HepG2 (cell line): ENCODE data around the gene LTB4R. TPM values are rescaled to one million over a fixed set of nuclear protein-coding genes. Genes with fewer than 3 reads are reported as not detected.

ENCODE experiments used
- DR1 ChIP-seq: sonication (generic); formaldehyde crosslinking; IDR thresholded peaks from 2 replicates; pipeline ENCODE4 v1.8.0; 2021; ENCODE audit warnings: mild to moderate bottlenecking, missing genetic modification reagents, inconsistent platforms
- GZF1 ChIP-seq: sonication (generic); formaldehyde crosslinking; IDR thresholded peaks from 2 replicates; pipeline ENCODE4 v1.5.1; 2020; ENCODE audit warnings: mild to moderate bottlenecking, missing genetic modification reagents
- PTBP1 ChIP-seq: fragments of 200-400 bp; formaldehyde crosslinking; IDR thresholded peaks from 2 replicates; pipeline ENCODE4 v1.6.1; 2018; ENCODE audit warnings: low read length, low read depth; ENCODE audit not compliant: poor library complexity, severe bottlenecking
- SAP130 ChIP-seq: IDR thresholded peaks from 2 replicates; pipeline ENCODE4 v1.6.1; 2016; ENCODE audit warnings: low read depth
- TCF7L2 ChIP-seq: IDR thresholded peaks from 2 replicates; pipeline ENCODE4 v1.6.1; 2011; ENCODE audit warnings: mild to moderate bottlenecking, low read depth, low read length, moderate library complexity
- TP53 ChIP-seq: sonication (generic); formaldehyde crosslinking; conservative IDR thresholded peaks from 2 replicates; pipeline ENCODE4 v1.4.0; 2020; ENCODE audit warnings: missing genetic modification reagents
- U2AF1 ChIP-seq: fragments of 200-400 bp; formaldehyde crosslinking; optimal IDR thresholded peaks from 2 replicates; pipeline ENCODE3; 2017; ENCODE audit warnings: mild to moderate bottlenecking, low read depth, low read length
- ZKSCAN8 ChIP-seq: IDR thresholded peaks from 2 replicates; pipeline ENCODE4 v1.6.1; 2016; ENCODE audit warnings: borderline replicate concordance, missing genetic modification reagents, missing compliant biosample characterization
- ZNF780A ChIP-seq: sonication (generic); formaldehyde crosslinking; IDR thresholded peaks from 2 replicates; pipeline ENCODE4 v1.8.0; 2022; ENCODE audit warnings: mild to moderate bottlenecking, missing genetic modification reagents, moderate library complexity
- polyA plus RNA-seq, 8 experiments: library from polyadenylated mRNA; depleted of rRNA in 3 of 8; stranded (reverse) in 7 of 8; unstranded in 1 of 8; fragments of >200 nt; fragmentation: Illumina TruSeq in 4 of 8; extraction: Trizol in 4 of 8; gene quantifications; 2 replicates each; pipeline versions ENCODE4 v1.2.1 to v1.2.3, GENCODE V29; 2011 to 2016; ENCODE audit warnings: low read depth in 4 of 8, missing spikeins in 1 of 8, mixed read lengths in 1 of 8; ENCODE audit not compliant: insufficient read depth in 1 of 8
- total RNA-seq, 5 experiments: library from RNA; depleted of rRNA; stranded (reverse); fragments of >200 nt; fragmentation: Illumina TruSeq; extraction: Trizol; gene quantifications; 2 replicates each; pipeline ENCODE4 v1.2.3, GENCODE V29; 2016; ENCODE audit warnings: low read depth in 1 of 5
- TF ChIP-seq, protein P1 (sequence below): sonication (generic); formaldehyde crosslinking; IDR thresholded peaks from 2 replicates; pipeline ENCODE4 v1.4.0; 2020; ENCODE audit warnings: missing genetic modification reagents, borderline replicate concordance
- TF ChIP-seq, protein P2 (sequence below): IDR thresholded peaks from 2 replicates; pipeline ENCODE4 v1.6.1; 2012; ENCODE audit warnings: inconsistent platforms
- TF ChIP-seq, protein P3 (sequence below): sonication (generic); formaldehyde crosslinking; IDR thresholded peaks from 2 replicates; pipeline ENCODE4 v1.5.0; 2020; ENCODE audit warnings: mild to moderate bottlenecking, missing genetic modification reagents
- TF ChIP-seq, protein P4 (sequence below): sonication (generic); formaldehyde crosslinking; IDR thresholded peaks from 2 replicates; pipeline ENCODE4 v1.9.0; 2021; ENCODE audit warnings: missing genetic modification reagents, mild to moderate bottlenecking, borderline replicate concordance
- TF ChIP-seq, protein P5 (sequence below), 2 experiments: IDR thresholded peaks; 2 replicates each; pipeline ENCODE4 v1.6.1; 2011 to 2012; ENCODE audit warnings: low read length in 2 of 2, borderline replicate concordance in 1 of 2, low read depth in 1 of 2, mild to moderate bottlenecking in 1 of 2, moderate library complexity in 1 of 2

Gene LTB4R
- total and polyA plus RNA-seq, 2 of the 13 experiments (the other 11 are each of a cell fraction or from before 2014, with no cell fraction given) = 3.2 to 8.2 TPM

DNA sequence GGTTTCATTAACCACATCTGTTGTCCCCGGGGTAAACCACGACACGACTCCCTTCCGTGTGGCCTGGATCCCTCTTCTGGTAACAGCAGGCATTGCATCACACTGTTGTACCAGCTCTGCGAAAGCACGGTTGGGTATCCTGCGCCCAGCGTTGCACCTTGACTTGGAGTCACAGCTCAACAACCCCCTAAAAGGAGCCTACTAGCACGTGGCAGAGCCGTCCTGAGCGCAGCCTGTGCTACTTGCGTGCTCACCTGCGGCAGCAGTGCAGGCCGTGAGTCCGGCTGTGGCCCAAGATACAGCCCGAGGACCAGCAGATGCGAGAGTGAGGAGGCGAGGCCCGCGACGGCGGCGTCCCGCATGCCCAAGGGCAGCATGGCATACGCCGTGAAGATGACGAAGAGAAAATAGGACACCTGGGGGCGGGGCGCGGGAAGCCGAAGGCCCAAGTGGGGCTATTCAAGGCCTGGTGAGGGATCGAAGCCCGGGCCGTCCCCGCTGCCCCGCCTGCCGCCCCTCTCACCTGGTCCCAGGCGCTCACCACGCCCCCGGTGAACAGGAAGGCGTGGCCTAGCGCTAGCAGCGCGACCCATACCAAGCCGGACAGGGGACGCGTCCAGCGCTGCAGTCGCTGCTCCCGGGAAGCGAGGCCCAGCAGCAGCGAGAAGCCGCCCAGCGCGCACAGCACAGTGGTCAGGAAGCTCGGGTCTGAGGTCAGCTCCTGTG is 21.1 kb downstream of the LTB4R start (continued):
- TF ChIP-seq U2AF1 (peak; percentile 79), PTBP1 (peak; percentile 92), DR1 (CRISPR knock-in tag) (no peak), ZKSCAN8 (CRISPR knock-in tag) (peak; percentile 69; the same call in 1 of the 2 replicates), SAP130 (CRISPR knock-in tag) (peak; percentile 71), TCF7L2 (no peak), TP53 (CRISPR knock-in tag) (no peak), ZNF780A (CRISPR knock-in tag) (peak; percentile 96), GZF1 (peak; percentile 71; the same call in 1 of the 2 replicates)
- TF ChIP-seq, protein P1, sequence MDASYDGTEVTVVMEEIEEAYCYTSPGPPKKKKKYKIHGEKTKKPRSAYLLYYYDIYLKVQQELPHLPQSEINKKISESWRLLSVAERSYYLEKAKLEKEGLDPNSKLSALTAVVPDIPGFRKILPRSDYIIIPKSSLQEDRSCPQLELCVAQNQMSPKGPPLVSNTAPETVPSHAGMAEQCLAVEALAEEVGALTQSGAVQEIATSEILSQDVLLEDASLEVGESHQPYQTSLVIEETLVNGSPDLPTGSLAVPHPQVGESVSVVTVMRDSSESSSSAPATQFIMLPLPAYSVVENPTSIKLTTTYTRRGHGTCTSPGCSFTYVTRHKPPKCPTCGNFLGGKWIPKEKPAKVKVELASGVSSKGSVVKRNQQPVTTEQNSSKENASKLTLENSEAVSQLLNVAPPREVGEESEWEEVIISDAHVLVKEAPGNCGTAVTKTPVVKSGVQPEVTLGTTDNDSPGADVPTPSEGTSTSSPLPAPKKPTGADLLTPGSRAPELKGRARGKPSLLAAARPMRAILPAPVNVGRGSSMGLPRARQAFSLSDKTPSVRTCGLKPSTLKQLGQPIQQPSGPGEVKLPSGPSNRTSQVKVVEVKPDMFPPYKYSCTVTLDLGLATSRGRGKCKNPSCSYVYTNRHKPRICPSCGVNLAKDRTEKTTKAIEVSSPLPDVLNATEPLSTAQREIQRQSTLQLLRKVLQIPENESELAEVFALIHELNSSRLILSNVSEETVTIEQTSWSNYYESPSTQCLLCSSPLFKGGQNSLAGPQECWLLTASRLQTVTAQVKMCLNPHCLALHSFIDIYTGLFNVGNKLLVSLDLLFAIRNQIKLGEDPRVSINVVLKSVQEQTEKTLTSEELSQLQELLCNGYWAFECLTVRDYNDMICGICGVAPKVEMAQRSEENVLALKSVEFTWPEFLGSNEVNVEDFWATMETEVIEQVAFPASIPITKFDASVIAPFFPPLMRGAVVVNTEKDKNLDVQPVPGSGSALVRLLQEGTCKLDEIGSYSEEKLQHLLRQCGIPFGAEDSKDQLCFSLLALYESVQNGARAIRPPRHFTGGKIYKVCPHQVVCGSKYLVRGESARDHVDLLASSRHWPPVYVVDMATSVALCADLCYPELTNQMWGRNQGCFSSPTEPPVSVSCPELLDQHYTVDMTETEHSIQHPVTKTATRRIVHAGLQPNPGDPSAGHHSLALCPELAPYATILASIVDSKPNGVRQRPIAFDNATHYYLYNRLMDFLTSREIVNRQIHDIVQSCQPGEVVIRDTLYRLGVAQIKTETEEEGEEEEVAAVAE (CRISPR knock-in tag) = peak; percentile 79; the same call in 1 of the 2 replicates
- TF ChIP-seq, protein P2, sequence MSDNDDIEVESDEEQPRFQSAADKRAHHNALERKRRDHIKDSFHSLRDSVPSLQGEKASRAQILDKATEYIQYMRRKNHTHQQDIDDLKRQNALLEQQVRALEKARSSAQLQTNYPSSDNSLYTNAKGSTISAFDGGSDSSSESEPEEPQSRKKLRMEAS = peak; percentile 98; the same call in 1 of the 2 replicates
- TF ChIP-seq, protein P3, sequence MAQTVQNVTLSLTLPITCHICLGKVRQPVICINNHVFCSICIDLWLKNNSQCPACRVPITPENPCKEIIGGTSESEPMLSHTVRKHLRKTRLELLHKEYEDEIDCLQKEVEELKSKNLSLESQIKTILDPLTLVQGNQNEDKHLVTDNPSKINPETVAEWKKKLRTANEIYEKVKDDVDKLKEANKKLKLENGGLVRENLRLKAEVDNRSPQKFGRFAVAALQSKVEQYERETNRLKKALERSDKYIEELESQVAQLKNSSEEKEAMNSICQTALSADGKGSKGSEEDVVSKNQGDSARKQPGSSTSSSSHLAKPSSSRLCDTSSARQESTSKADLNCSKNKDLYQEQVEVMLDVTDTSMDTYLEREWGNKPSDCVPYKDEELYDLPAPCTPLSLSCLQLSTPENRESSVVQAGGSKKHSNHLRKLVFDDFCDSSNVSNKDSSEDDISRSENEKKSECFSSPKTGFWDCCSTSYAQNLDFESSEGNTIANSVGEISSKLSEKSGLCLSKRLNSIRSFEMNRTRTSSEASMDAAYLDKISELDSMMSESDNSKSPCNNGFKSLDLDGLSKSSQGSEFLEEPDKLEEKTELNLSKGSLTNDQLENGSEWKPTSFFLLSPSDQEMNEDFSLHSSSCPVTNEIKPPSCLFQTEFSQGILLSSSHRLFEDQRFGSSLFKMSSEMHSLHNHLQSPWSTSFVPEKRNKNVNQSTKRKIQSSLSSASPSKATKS (CRISPR knock-in tag) = no peak
- TF ChIP-seq, protein P4, sequence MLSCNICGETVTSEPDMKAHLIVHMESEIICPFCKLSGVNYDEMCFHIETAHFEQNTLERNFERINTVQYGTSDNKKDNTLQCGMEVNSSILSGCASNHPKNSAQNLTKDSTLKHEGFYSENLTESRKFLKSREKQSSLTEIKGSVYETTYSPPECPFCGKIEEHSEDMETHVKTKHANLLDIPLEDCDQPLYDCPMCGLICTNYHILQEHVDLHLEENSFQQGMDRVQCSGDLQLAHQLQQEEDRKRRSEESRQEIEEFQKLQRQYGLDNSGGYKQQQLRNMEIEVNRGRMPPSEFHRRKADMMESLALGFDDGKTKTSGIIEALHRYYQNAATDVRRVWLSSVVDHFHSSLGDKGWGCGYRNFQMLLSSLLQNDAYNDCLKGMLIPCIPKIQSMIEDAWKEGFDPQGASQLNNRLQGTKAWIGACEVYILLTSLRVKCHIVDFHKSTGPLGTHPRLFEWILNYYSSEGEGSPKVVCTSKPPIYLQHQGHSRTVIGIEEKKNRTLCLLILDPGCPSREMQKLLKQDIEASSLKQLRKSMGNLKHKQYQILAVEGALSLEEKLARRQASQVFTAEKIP (CRISPR knock-in tag) = no peak
- TF ChIP-seq, protein P5, sequence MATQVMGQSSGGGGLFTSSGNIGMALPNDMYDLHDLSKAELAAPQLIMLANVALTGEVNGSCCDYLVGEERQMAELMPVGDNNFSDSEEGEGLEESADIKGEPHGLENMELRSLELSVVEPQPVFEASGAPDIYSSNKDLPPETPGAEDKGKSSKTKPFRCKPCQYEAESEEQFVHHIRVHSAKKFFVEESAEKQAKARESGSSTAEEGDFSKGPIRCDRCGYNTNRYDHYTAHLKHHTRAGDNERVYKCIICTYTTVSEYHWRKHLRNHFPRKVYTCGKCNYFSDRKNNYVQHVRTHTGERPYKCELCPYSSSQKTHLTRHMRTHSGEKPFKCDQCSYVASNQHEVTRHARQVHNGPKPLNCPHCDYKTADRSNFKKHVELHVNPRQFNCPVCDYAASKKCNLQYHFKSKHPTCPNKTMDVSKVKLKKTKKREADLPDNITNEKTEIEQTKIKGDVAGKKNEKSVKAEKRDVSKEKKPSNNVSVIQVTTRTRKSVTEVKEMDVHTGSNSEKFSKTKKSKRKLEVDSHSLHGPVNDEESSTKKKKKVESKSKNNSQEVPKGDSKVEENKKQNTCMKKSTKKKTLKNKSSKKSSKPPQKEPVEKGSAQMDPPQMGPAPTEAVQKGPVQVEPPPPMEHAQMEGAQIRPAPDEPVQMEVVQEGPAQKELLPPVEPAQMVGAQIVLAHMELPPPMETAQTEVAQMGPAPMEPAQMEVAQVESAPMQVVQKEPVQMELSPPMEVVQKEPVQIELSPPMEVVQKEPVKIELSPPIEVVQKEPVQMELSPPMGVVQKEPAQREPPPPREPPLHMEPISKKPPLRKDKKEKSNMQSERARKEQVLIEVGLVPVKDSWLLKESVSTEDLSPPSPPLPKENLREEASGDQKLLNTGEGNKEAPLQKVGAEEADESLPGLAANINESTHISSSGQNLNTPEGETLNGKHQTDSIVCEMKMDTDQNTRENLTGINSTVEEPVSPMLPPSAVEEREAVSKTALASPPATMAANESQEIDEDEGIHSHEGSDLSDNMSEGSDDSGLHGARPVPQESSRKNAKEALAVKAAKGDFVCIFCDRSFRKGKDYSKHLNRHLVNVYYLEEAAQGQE (IDR thresholded peaks at IDR 0.05; ENCODE audit: borderline replicate concordance in 1 of 2, low read depth in 1 of 2, low read length in 2 of 2) = no peak
